GM18520 (cell line): ENCODE data around the gene MATN4.
"Not testable (repeated sequence)": the region's sequence is repeated elsewhere in the genome, so short reads cannot be mapped to it uniquely, and the experiment has no call there.

ENCODE experiments used
- ATAC-seq: cut with Tn5 transposase; IDR thresholded peaks from one replicate; pipeline ENCODE4 v1.9.1; 2021; ENCODE audit not compliant: unreplicated experiment

Gene MATN4

DNA sequence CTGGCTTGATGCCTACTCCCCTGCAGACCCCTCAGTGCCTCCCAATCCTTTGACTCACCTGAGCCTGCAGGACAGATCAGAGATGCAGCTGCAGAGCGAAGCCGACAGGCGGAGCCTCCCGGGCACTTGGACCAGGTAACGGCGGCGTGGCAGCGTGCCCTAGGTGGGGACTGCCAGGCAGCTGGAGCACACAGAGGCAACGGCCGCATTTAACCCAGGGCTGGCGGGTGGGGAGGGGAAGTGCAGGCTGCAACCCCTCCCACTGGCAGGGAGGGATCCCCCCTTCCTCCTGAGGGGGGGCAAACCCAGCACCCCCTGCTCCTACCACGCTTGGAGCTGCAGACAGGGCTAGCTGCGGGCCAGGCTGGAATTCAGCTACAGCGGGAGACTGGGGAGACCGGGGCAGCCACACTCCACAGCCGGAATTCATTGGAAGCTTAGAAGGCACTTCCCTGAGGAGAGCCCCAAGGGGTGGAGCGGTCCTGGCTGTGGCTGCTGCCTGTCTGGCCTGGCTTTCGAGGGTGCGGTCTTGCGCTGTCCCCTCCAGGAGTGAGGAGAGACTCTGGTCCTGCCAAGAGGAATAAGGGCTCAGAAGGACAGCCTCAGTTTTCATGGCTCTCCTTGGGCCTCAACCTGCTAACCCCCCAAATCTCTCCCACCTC, at the start of gene MATN4:
Gene MATN4 (minus strand): TSS at position 183 of the 662 bp plus-strand sequence. CDS start 2,717 bp downstream, outside the sequence.
- ATAC-seq = no peak

DNA sequence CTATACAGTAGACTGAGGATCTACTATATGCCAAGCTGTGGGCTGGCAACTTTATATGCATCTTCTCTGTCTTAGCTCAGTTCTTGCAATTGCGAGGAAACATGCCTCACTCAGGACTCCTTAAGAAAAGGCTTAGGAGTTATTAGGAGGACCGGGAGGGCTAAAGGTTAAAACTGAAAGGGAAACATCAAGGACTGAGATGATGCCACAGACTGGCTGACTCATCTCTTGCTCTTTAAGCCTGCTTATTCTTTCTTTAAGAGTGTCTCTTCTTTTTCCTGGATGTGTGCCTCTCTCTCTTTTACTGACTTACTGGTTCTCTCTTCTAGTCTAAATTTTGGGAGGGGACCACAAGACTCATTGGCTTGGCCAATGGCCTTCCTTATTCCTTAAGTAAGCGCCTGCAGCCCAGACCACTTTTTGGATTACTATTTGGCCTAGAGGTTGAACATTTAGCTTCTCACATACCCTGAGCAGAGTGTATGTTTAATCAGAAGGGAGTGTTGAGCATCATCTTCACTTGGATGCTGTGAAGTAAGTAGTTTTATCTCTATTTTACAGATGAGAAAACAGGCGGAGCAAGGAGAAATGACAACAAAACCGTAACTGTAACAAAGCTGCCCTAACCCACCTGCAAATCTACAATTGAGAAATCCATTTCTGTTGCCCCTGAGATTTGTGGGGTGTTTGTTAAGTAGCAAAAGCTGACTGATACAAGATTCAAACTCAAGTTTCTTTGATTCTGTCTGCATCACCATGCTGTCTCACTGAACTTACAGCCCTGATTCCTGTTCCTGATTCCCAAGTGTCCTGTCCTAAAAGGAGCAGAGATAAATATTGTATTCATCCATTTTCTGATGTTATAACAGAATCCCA, 47.3 kb upstream of the MATN4 start:
- ATAC-seq = no peak

DNA sequence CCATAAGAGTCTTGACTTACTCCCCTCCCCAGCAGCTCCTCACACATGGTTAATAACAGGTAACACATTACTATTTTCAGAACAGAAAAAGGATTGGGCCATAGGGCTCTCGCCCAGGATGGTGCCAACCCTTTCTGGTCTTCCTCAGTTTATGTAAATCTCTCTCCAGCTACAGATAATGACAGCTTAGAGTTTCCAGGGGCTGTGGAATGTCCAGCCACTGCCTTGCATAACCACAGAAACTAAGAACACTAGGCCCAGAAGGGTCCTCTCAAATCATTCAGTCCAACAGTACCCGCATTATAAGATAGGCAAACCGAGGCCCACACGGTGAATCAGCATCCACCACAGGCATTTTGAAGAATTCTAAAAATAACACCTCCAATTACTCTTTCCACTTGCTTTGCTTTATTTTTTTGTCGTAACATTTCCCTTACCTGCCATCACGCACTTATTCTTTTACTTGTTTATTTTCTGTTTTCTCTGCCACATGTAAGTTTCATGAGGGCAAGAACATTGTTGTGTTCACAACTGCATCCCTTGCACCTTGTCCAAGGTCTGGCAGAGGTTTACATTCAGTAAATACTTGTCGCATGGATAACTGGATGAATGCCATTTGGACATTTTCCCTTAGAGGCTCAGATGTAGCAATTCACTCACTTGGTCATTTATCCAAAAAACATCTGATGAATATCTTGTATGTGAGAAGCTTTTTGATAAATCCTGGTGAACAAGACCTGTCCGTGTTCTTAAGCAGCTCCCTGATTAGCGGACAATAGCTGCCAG, 46.5 kb upstream of the MATN4 start:
- no peak for ATAC-seq

- ATAC-seq = no peak
Observed at GRCh38 chr20:45353746-45354145, 45.6 kb upstream of the MATN4 start.

DNA sequence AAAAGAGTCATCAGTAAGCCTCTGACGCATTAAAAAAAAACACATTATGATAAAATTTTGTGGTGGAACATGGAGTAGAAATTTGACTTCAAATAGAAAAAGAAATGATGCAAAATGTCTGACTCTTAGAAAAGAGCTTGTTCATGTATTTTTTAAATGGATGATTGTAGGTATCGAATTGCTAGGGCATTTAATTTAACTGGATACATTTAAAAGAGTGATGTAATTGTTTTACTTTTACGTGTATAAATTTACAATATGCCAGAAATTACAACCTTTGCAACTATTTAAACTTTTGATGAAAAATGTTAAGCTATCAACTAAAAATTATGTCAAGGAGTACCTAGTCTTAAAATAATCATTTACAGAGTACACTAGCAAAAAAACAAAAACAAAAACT, 44.6 kb upstream of the MATN4 start:
- no peak for ATAC-seq

DNA sequence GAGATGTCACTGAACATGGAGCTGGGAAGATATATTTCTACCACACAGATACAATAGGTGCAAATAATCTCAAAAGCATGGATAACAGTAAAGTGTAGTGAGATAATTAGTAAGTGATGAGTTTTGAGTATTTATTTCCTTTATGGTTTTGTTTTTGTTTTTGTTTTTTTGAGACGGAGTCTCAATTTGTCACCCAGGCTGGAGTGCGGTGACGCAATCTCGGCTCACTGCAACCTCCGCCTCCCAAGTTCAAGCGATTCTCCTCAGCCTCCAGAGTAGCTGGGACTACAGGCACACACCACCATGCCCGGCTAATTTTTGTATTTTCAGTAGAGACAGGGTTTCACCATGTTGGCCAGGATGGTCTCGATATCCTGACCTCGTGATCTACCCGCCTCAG, 42.7 kb upstream of the MATN4 start:
- not testable (repeated sequence) for ATAC-seq

- no peak for ATAC-seq
Observed at GRCh38 chr20:45350217-45350616, 42.1 kb upstream of the MATN4 start.

- ATAC-seq = no peak
Observed at GRCh38 chr20:45347936-45348778, 40.1 kb upstream of the MATN4 start, which contains the start of gene SDC4. TSS of gene SDC4 (minus strand) at chr20:45348424. CDS start at chr20:45348384, 40 bp downstream.

DNA sequence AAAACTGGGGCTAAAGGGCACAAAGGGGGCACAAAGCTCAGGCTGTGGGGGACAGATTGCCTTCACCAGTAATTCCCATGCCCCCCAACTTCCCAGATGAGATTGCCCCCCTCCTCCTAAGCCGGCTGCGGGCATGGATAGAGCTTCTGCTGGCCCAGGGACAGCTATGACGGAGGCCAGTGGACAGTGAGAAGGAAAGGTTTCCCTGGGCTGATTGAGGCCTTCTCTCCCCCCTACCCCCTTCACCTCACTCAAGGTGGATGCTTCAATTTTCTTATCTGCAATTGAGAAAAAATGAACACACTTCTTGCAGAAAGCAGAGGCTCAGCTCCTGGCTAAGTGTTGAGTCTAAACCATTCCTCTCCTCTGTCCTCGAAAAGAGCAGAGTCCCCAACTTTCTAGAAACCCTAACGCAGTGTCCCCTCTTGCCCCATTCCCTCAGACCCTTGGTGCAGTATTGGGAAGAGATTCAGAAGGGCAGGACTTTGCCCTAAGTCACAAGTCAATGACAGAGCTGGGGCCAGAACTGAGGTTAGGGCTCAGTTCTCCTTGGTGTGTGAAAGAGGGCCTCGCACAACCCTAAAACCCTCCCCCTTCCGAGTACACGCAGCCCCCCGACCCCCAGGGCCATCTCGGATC, 39.3 kb upstream of the MATN4 start:
- ATAC-seq = no peak

DNA sequence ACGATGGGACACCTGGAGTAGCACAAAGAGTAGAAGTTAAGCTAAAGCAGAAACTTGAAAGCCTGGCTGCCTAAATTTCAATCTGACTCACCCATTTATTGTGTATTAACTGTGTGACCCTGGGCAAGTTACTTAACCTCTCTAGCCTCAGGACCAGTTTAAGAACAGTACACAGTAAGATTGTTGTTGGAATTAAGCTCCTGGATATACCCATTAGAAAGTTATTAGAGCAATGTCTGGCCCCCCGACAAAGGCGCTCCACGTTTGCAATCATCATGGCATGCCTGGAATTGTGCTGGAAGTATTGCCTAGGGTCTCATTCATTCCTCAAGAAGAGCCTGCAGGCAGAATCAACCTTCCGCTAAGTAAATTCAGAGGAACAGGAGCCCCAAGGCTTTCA, 38.8 kb upstream of the MATN4 start:
- no peak for ATAC-seq

- no peak for ATAC-seq
Observed at GRCh38 chr20:45346291-45346718, 38.2 kb upstream of the MATN4 start.

GRCh38 chr20:45345104-45345936, 37.2 kb upstream of the MATN4 start:
- ATAC-seq = no peak

GRCh38 chr20:45344168-45344860, 36.2 kb upstream of the MATN4 start:
- no peak for ATAC-seq

GRCh38 chr20:45343532-45344167, 35.6 kb upstream of the MATN4 start:
- no peak for ATAC-seq

- ATAC-seq = no peak
Observed at GRCh38 chr20:45342855-45343531, 34.9 kb upstream of the MATN4 start.

- no peak for ATAC-seq
Observed at GRCh38 chr20:45341939-45342854, 34.1 kb upstream of the MATN4 start.

DNA sequence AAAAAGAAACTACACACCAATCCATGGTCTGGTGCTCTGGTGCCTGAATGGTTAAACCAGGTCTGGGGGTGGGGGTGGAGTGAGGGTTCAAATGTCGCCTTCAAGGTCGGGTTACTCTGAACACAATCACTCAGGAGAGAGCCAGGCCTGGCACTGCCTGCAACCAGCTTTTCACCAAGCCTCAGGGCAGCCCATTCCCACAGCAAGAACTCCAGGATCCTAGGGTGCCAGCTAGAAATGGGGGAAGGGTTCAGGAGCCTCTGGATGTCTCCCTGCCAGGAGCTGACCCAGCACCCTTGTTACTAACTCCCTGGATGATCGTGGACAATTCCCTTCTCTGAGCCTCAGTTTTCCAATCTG, 33.5 kb upstream of the MATN4 start:
- ATAC-seq = no peak
